Natural killer cell (primary cell): ENCODE data around the gene FAM131B. TPM values are rescaled to one million over a fixed set of nuclear protein-coding genes. Genes with fewer than 3 reads are reported as not detected.

Source experiments
- ATAC-seq, 3 donors: fragments of 150-1000 bp in 2 of 3; fragments of 200-7000 bp in 1 of 3; cut with Tn5 transposase; 1 replicate in 1 of 3; 2 replicates in 2 of 3; pipeline ENCODE4 v1.10.0; 2021; ENCODE audit warnings: mild to moderate bottlenecking in 2 of 3, moderate library complexity in 2 of 3
- DNase-seq, 2 donors: peaks; one replicate each; pipeline versions ENCODE4 v3.0.0 to v3.0.0-alpha.2; 2013 to 2021; ENCODE audit warnings: mixed read lengths in 1 of 2
- H3K27ac ChIP-seq: one replicate; pipeline ENCODE4 v1.5.1; 2013; ENCODE audit warnings: mild to moderate bottlenecking, low read length
- H3K27me3 ChIP-seq: one replicate; pipeline ENCODE4 v1.6.1; 2013; ENCODE audit warnings: low read length; ENCODE audit not compliant: control insufficient read depth, insufficient read depth
- H3K36me3 ChIP-seq: one replicate; pipeline ENCODE4 v1.6.1; 2013; ENCODE audit warnings: low read length; ENCODE audit not compliant: control insufficient read depth, insufficient read depth
- H3K4me1 ChIP-seq: one replicate; pipeline ENCODE4 v1.6.1; 2013; ENCODE audit warnings: low read length; ENCODE audit not compliant: control insufficient read depth, insufficient read depth
- H3K4me3 ChIP-seq: one replicate; pipeline ENCODE4 v1.5.1; 2013; ENCODE audit warnings: low read length
- H3K9me3 ChIP-seq: one replicate; pipeline ENCODE4 v1.6.1; 2013; ENCODE audit warnings: low read length; ENCODE audit not compliant: control insufficient read depth, insufficient read depth
- H3K27ac Mint-ChIP-seq, 2 donors: one replicate each; pipeline ENCODE4 v1.8.0; 2022; ENCODE audit warnings: mild to moderate bottlenecking in 2 of 2, mixed read lengths in 2 of 2, moderate library complexity in 1 of 2
- H3K27me3 Mint-ChIP-seq, 2 donors: one replicate each; pipeline ENCODE4 v1.8.0; 2022; ENCODE audit warnings: low read depth in 2 of 2, mixed read lengths in 2 of 2
- H3K36me3 Mint-ChIP-seq: one replicate; pipeline ENCODE4 v1.8.0; 2022; ENCODE audit warnings: mixed read lengths
- H3K4me1 Mint-ChIP-seq, 2 donors: one replicate each; pipeline ENCODE4 v1.8.0; 2022; ENCODE audit warnings: mixed read lengths in 2 of 2
- H3K4me3 Mint-ChIP-seq: one replicate; pipeline ENCODE4 v1.8.0; 2022; ENCODE audit warnings: mild to moderate bottlenecking, moderate library complexity, mixed read lengths
- H3K9me3 Mint-ChIP-seq, 2 donors: one replicate each; pipeline ENCODE4 v1.8.0; 2022; ENCODE audit warnings: mixed read lengths in 2 of 2
- CTCF ChIP-seq: fragments of 200-600 bp; IDR thresholded peaks from one replicate; pipeline ENCODE4 v1.8.0; 2022; ENCODE audit warnings: antibody characterized with exemption
- WGBS: methylation state at CpG from one replicate; pipeline ENCODE4 v1.1.7; 2013; ENCODE audit warnings: missing lambda C conversion rate; ENCODE audit not compliant: insufficient coverage; 5-methylcytosine and 5-hydroxymethylcytosine counted together
- intact Hi-C: fragments of 100-400 bp; cut with micrococcal nuclease; formaldehyde crosslinking; loops from one replicate; pipeline ENCODE4 v1.14.2; 2022
- total RNA-seq, 4 donors: library from RNA; stranded (reverse); fragments of 120-200 nt in 1 of 4; gene quantifications; one replicate each; pipeline versions ENCODE4 v1.2.3 to v1.2.4, GENCODE V29; 2013 to 2022

Gene FAM131B
- total RNA-seq, 3 donors from 2014 or later (not counting 1 experiment from before 2014, with no cell fraction given), result 2.3 to 2.8 (median 2.5) TPM

- intact Hi-C loops, result no loop called here
- Histone ChIP-seq H3K9me3 (no peaks in the 10 kb centered on the region), H3K27ac (no peak overlapping the region), H3K4me1 (no peaks in the 10 kb centered on the region), H3K36me3 (no peaks in the 10 kb centered on the region), H3K27me3 (no peaks in the 10 kb centered on the region), H3K4me3 (no peak overlapping the region)
- ATAC-seq (no peak), DNase-seq (no peak)
- Mint-ChIP-seq H3K36me3 (no peaks in the 10 kb centered on the region), H3K9me3 (no peaks in the 10 kb centered on the region), H3K4me1 (peaks cover 15 to 17% of the 10 kb centered on the region in 2 donors), H3K27me3 (no peaks in the 10 kb centered on the region), H3K27ac (no peak overlapping the region), H3K4me3 (no peak overlapping the region)
- WGBS, result 87% methylated on average over 9 of the region's 9 CpGs
- TF ChIP-seq CTCF, result no peak
Observed at GRCh38 chr7:143320620-143321019, 41.9 kb downstream of the FAM131B start.

DNA sequence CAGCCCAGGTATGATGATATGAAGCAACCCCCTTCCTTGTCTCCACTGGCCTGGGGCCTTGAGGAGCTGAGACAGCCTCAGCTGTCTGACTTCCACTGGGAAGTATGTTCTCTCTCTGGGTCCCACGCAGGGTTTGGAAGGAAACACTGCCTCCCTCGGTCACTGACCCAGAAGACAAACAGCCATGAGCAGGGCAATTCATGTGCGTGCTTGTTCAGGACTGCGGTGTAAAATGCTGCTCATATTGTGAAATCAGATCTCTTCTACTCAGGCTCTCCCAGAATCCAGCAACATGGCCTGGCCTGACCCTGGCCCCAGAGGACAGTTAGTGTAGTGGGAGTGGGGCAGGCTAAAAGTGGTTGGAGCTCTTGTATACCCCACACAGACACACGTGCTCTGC is 43.9 kb downstream of the FAM131B start:
- H3K36me3 Mint-ChIP-seq, result no peaks in the 10 kb centered on the region
- H3K36me3 ChIP-seq, result no peaks in the 10 kb centered on the region
- H3K4me1 Mint-ChIP-seq, result no peaks in the 10 kb centered on the region
- peak overlapping the region in 1 of 2 donors; percentile 33 for H3K27ac Mint-ChIP-seq
- no peak overlapping the region for H3K4me3 Mint-ChIP-seq
- no peaks in the 10 kb centered on the region for H3K9me3 Mint-ChIP-seq
- intact Hi-C loops, result no loop called here
- DNase-seq, result no peak
- no peak for TF ChIP-seq CTCF
- H3K27me3 Mint-ChIP-seq, result no peaks in the 10 kb centered on the region
- no peaks in the 10 kb centered on the region for H3K27me3 ChIP-seq
- WGBS, result 99% methylated on average over 5 of the region's 5 CpGs
- ATAC-seq, result no peak
- H3K4me3 ChIP-seq, result no peak overlapping the region
- H3K4me1 ChIP-seq, result peaks cover 5% of the 10 kb centered on the region
- H3K9me3 ChIP-seq, result no peaks in the 10 kb centered on the region
- no peak overlapping the region for H3K27ac ChIP-seq

DNA sequence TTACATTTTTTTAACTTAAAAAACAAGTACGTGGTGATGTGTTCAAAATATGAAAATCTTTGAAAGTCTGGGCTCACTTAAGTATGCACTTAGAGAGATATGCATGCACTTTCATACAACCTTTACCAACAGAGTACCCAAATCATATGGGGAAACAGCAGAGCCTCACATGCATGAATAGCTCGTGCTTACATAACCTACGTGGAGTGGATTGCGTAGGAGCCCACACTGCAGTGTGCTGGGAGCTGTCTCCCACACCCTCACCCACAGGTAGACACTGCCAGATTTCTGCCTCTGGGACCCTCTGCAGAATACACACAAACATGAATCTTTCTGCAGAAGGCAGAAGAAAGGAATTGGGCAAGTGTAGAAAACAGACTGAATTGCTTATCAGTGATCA is 46.0 kb downstream of the FAM131B start:
- Mint-ChIP-seq H3K4me3 (no peak overlapping the region), H3K4me1 (peaks cover under 1 to 6% of the 10 kb centered on the region in 2 donors), H3K9me3 (no peaks in the 10 kb centered on the region), H3K36me3 (no peaks in the 10 kb centered on the region), H3K27me3 (no peaks in the 10 kb centered on the region), H3K27ac (no peak overlapping the region)
- no peaks in the 10 kb centered on the region for H3K9me3 ChIP-seq
- no peak for ATAC-seq
- no peaks in the 10 kb centered on the region for H3K27me3 ChIP-seq
- DNase-seq, result no peak
- H3K4me1 ChIP-seq, result peaks cover 12% of the 10 kb centered on the region
- no peaks in the 10 kb centered on the region for H3K36me3 ChIP-seq
- 91% methylated on average over 4 of the region's 4 CpGs for WGBS
- intact Hi-C loops, result no loop called here
- no peak overlapping the region for H3K27ac ChIP-seq
- no peak for TF ChIP-seq CTCF
- no peak overlapping the region for H3K4me3 ChIP-seq

GRCh38 chr7:143315776-143316175 is 46.7 kb downstream of the FAM131B start, which contains the start of gene CLCN1:
CLCN1 (plus strand) TSS chr7:143316111; CDS start chr7:143316213, 102 bp downstream.
- Histone ChIP-seq H3K36me3 (no peaks in the 10 kb centered on the region), H3K27ac (no peak within 1 kb of the TSS), H3K4me3 (no peak within 1 kb of the TSS), H3K27me3 (no peaks in the 10 kb centered on the region), H3K4me1 (peaks cover 19% of the 10 kb centered on the region), H3K9me3 (no peaks in the 10 kb centered on the region)
- Mint-ChIP-seq H3K4me3 (no peak within 1 kb of the TSS), H3K9me3 (no peaks in the 10 kb centered on the region), H3K4me1 (peaks cover 7 to 13% of the 10 kb centered on the region in 2 donors), H3K27ac (no peak within 1 kb of the TSS), H3K27me3 (no peaks in the 10 kb centered on the region), H3K36me3 (no peaks in the 10 kb centered on the region)
- 78% methylated on average over 5 of the region's 5 CpGs for WGBS
- DNase-seq, result no peak
- intact Hi-C loops, result no loop called here
- no peak for TF ChIP-seq CTCF
- ATAC-seq, result no peak
